MV-4-11 (cell line): ENCODE data around the gene PPP1R3F.
"Not testable (repeated sequence)": the region's sequence is repeated elsewhere in the genome, so short reads cannot be mapped to it uniquely, and the experiment has no call there.

Experiments used
- DNase-seq: peaks from one replicate; lab custom pipeline; 2025; lab: John Stamatoyannopoulos, UW

The PPP1R3F gene

GRCh38 chrX:49321737-49322136, 52.1 kb downstream of the PPP1R3F start, which contains the start of gene GAGE12J:
TSS of gene GAGE12J (plus strand) at chrX:49322037. CDS start at chrX:49323194, 1,157 bp downstream.
- DNase-seq = not testable (repeated sequence)

GRCh38 chrX:49322266-49322665, 52.7 kb downstream of the PPP1R3F start:
- DNase-seq = not testable (repeated sequence)

GRCh38 chrX:49323735-49324134, 54.1 kb downstream of the PPP1R3F start:
- not testable (repeated sequence) for DNase-seq

GRCh38 chrX:49330421-49330820, 60.8 kb downstream of the PPP1R3F start:
- DNase-seq = not testable (repeated sequence)

- not testable (repeated sequence) for DNase-seq
Measured at GRCh38 chrX:49331282-49331681, 61.7 kb downstream of the PPP1R3F start, which contains the start of gene GAGE13. TSS of gene GAGE13 (plus strand) at chrX:49331582. CDS start at chrX:49332738, 1,156 bp downstream.

DNA sequence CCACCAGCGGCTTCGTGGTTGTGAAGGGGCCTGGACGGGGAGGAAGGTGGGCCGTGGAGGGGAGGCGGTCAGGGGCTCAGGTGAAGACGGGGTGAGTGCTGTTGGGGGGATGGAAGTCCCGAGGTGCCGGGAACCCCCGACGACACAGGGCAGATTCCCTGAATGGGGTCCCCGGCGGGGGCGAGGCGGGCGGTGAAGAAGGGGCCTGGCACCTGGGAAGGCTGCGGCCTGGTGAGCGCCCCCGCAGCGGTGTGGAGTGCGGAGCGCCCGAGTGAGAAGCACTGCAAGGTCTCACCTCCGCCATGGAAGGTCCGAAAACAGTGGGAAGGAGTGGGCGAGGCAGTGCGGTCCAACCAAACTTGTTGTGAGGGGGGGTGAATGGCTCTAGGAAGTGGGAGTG, 62.2 kb downstream of the PPP1R3F start:
- DNase-seq = not testable (repeated sequence)
